WTC11 (cell line): ENCODE results near the gene USF3. TPM values are rescaled to one million over a fixed set of nuclear protein-coding genes. Genes with fewer than 3 reads are reported as not detected.

Source experiments
- ATAC-seq: fragments of 200-7000 bp; cut with Tn5 transposase; 2 replicates; pipeline ENCODE4 v1.10.0; 2021; ENCODE audit warnings: mild to moderate bottlenecking, moderate library complexity
- CTCF ChIA-PET: fragments of 300-600 bp; sonication (Branson Sonifier 250); formaldehyde crosslinking; loops from one replicate; lab custom pipeline; 2021; ENCODE audit warnings: antibody characterized with exemption; lab: Charles Lee
- POLR2A ChIA-PET: fragments of 350-600 bp; sonication (Branson Sonifier 250); formaldehyde crosslinking; loops from one replicate; lab custom pipeline; 2021; ENCODE audit warnings: antibody characterized with exemption; lab: Charles Lee
- DNase-seq: peaks from one replicate; pipeline ENCODE4 v3.0.0; 2021; ENCODE audit warnings: low spot score
- H3K27ac Mint-ChIP-seq: 2 replicates; pipeline ENCODE4 v1.8.0; 2021; ENCODE audit warnings: mixed read lengths
- H3K27me3 Mint-ChIP-seq: 2 replicates; pipeline ENCODE4 v1.8.0; 2021; ENCODE audit warnings: low read depth, mild to moderate bottlenecking, moderate library complexity, mixed read lengths
- H3K36me3 Mint-ChIP-seq: 2 replicates; pipeline ENCODE4 v1.8.0; 2021; ENCODE audit warnings: mixed read lengths
- H3K4me1 Mint-ChIP-seq: 2 replicates; pipeline ENCODE4 v1.8.0; 2022; ENCODE audit warnings: mixed read lengths
- H3K4me3 Mint-ChIP-seq: 2 replicates; pipeline ENCODE4 v1.8.0; 2021; ENCODE audit warnings: mild to moderate bottlenecking, moderate library complexity, mixed read lengths
- H3K9me3 Mint-ChIP-seq: 2 replicates; pipeline ENCODE4 v1.8.0; 2021; ENCODE audit warnings: mixed read lengths
- CDX4 ChIP-seq: fragments of 250-450 bp; sonication (Bioruptor Pico); IDR thresholded peaks from 2 replicates; pipeline ENCODE4 v1.9.0; 2021; ENCODE audit warnings: moderate library complexity, mild to moderate bottlenecking, inconsistent platforms, borderline replicate concordance
- E2F4 ChIP-seq: sonication (generic); formaldehyde crosslinking; IDR thresholded peaks from 2 replicates; pipeline ENCODE4 v1.8.1; 2022; ENCODE audit warnings: low read depth, mild to moderate bottlenecking, moderate library complexity, missing genetic modification reagents, borderline replicate concordance
- ERG ChIP-seq: fragments of 250-450 bp; sonication (Bioruptor Pico); IDR thresholded peaks from 2 replicates; pipeline ENCODE4 v1.8.0; 2021; ENCODE audit warnings: mild to moderate bottlenecking
- ESRRA ChIP-seq: sonication (generic); formaldehyde crosslinking; IDR thresholded peaks from 2 replicates; pipeline ENCODE4 v1.8.1; 2022; ENCODE audit warnings: mild to moderate bottlenecking, missing genetic modification reagents, borderline replicate concordance
- GABPB1 ChIP-seq: sonication (generic); formaldehyde crosslinking; IDR thresholded peaks from 2 replicates; pipeline ENCODE4 v1.8.1; 2023; ENCODE audit warnings: mild to moderate bottlenecking, missing genetic modification reagents
- HMGXB4 ChIP-seq: sonication (generic); formaldehyde crosslinking; IDR thresholded peaks from 2 replicates; pipeline ENCODE4 v1.8.1; 2023; ENCODE audit warnings: mild to moderate bottlenecking, moderate library complexity, missing genetic modification reagents
- IRF2 ChIP-seq: sonication (generic); formaldehyde crosslinking; IDR thresholded peaks from 2 replicates; pipeline ENCODE4 v1.8.0; 2022; ENCODE audit warnings: low read depth, missing genetic modification reagents, borderline replicate concordance
- NFE2L1 ChIP-seq: sonication (generic); formaldehyde crosslinking; IDR thresholded peaks from 2 replicates; pipeline ENCODE4 v1.8.1; 2023; ENCODE audit warnings: missing genetic modification reagents
- PREB ChIP-seq: sonication (generic); formaldehyde crosslinking; IDR thresholded peaks from 2 replicates; pipeline ENCODE4 v1.8.1; 2022; ENCODE audit warnings: mild to moderate bottlenecking, missing genetic modification reagents, moderate library complexity, borderline replicate concordance
- RORB ChIP-seq: fragments of 250-450 bp; sonication (Bioruptor Pico); IDR thresholded peaks from 2 replicates; pipeline ENCODE4 v1.9.0; 2021; ENCODE audit warnings: mild to moderate bottlenecking
- SMAD3 ChIP-seq: sonication (generic); formaldehyde crosslinking; IDR thresholded peaks from 2 replicates; pipeline ENCODE4 v1.8.0; 2022; ENCODE audit warnings: missing genetic modification reagents, mild to moderate bottlenecking, borderline replicate concordance
- SMAD4 ChIP-seq: sonication (generic); formaldehyde crosslinking; IDR thresholded peaks from 2 replicates; pipeline ENCODE4 v1.8.0; 2022; ENCODE audit warnings: mild to moderate bottlenecking, missing genetic modification reagents
- SOX15 ChIP-seq: fragments of 250-450 bp; sonication (Bioruptor Pico); IDR thresholded peaks from 2 replicates; pipeline ENCODE4 v1.9.0; 2021; ENCODE audit warnings: mild to moderate bottlenecking
- TCF7 ChIP-seq: sonication (generic); formaldehyde crosslinking; IDR thresholded peaks from 2 replicates; pipeline ENCODE4 v1.8.0; 2022; ENCODE audit warnings: mild to moderate bottlenecking, low read depth, missing genetic modification reagents, moderate library complexity
- ZNF532 ChIP-seq: fragments of 250-450 bp; sonication (Bioruptor Pico); IDR thresholded peaks from 2 replicates; pipeline ENCODE4 v1.9.0; 2021; ENCODE audit warnings: mild to moderate bottlenecking, borderline replicate concordance
- total RNA-seq: library from RNA; stranded (reverse); gene quantifications from 3 replicates; pipeline ENCODE4 v1.2.3, GENCODE V29; 2021
- TF ChIP-seq, protein P1 (sequence below): sonication (generic); formaldehyde crosslinking; IDR thresholded peaks from 2 replicates; pipeline ENCODE4 v1.8.1; 2023; ENCODE audit warnings: mild to moderate bottlenecking, missing genetic modification reagents, moderate library complexity
- TF ChIP-seq, protein P2 (sequence below): sonication (generic); formaldehyde crosslinking; IDR thresholded peaks from 2 replicates; pipeline ENCODE4 v1.8.0; 2023; ENCODE audit warnings: missing genetic modification reagents

USF3 gene
- total RNA-seq, 1 experiment from 2014 or later, result 16.4 TPM

GRCh38 chr3:113673593-113673992 lies 22.8 kb downstream of the USF3 start (continued):
- TF ChIP-seq CDX4 (CRISPR knock-in tag) (no peak), TCF7 (CRISPR knock-in tag) (no peak), GABPB1 (CRISPR knock-in tag) (no peak)

DNA sequence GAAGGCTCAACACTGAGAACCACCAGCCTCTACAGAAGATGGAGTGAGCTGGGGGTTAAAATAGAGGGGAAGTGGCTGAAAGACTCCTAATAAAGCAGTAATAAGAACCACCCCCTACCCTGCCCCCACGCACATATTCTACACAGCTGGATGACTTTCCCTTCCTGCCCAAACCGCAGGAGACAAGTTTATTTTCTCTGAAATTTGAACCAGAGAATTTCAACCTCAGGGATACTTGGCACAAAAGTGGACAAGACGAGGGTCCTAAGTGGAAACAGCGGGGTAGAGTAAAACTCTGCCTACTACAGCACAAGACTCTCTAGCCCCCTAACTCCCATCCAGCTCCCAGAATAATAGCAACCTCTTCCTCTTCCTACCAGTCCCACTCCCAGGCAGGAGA lies 28.4 kb downstream of the USF3 start:
- CTCF ChIA-PET, result interaction anchor here (1.1 kb wide), 1 partner anchor 32 kb away, joined by 3 read pairs; no protein-coding TSS in a partner anchor
- ATAC-seq (peak; percentile 44; the same call in 1 of the 2 replicates), DNase-seq (no peak)
- no peak overlapping the region for H3K4me3 Mint-ChIP-seq
- H3K27ac Mint-ChIP-seq, result no peak overlapping the region
- no peaks in the 10 kb centered on the region for H3K27me3 Mint-ChIP-seq
- H3K9me3 Mint-ChIP-seq, result no peaks in the 10 kb centered on the region
- TF ChIP-seq CDX4 (CRISPR knock-in tag) (no peak), PREB (CRISPR knock-in tag) (no peak), ZNF532 (CRISPR knock-in tag) (no peak), TCF7 (CRISPR knock-in tag) (no peak), NFE2L1 (CRISPR knock-in tag) (no peak), HMGXB4 (no peak), SMAD3 (CRISPR knock-in tag) (no peak), IRF2 (no peak), SMAD4 (CRISPR knock-in tag) (no peak), SOX15 (CRISPR knock-in tag) (no peak), RORB (no peak), E2F4 (CRISPR knock-in tag) (no peak), ERG (CRISPR knock-in tag) (no peak), ESRRA (no peak)
- TF ChIP-seq, protein P1, sequence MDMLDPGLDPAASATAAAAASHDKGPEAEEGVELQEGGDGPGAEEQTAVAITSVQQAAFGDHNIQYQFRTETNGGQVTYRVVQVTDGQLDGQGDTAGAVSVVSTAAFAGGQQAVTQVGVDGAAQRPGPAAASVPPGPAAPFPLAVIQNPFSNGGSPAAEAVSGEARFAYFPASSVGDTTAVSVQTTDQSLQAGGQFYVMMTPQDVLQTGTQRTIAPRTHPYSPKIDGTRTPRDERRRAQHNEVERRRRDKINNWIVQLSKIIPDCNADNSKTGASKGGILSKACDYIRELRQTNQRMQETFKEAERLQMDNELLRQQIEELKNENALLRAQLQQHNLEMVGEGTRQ (CRISPR knock-in tag), result no peak
- TF ChIP-seq, protein P2, sequence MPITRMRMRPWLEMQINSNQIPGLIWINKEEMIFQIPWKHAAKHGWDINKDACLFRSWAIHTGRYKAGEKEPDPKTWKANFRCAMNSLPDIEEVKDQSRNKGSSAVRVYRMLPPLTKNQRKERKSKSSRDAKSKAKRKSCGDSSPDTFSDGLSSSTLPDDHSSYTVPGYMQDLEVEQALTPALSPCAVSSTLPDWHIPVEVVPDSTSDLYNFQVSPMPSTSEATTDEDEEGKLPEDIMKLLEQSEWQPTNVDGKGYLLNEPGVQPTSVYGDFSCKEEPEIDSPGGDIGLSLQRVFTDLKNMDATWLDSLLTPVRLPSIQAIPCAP (CRISPR knock-in tag), result no peak
- TF ChIP-seq, all 79 proteins: peak for 0
- peaks cover 17% of the 10 kb centered on the region for H3K4me1 Mint-ChIP-seq
- H3K36me3 Mint-ChIP-seq, result no peaks in the 10 kb centered on the region
- POLR2A ChIA-PET, result no interaction called here
